Adrenal gland (tissue), 5 donors: ENCODE measurements around the gene RBMY1B.
"Not testable (repeated sequence)": the region's sequence is repeated elsewhere in the genome, so short reads cannot be mapped to it uniquely, and the experiment has no call there.

ENCODE experiments used
- CTCF ChIP-seq, 6 experiments: fragments of 450-650 bp in 4 of 6; fragments of 200-600 bp in 2 of 6; sonication (generic) in 1 of 6; IDR thresholded peaks; 1 replicate in 5 of 6; 2 replicates in 1 of 6; pipeline versions ENCODE4 v1.5.1 to v1.8.0; 2016 to 2021; ENCODE audit warnings: antibody characterized with exemption in 6 of 6, mild to moderate bottlenecking in 2 of 6, moderate library complexity in 1 of 6
- POLR2A ChIP-seq, 2 donors: fragments of 450-650 bp; IDR thresholded peaks; one replicate each; pipeline ENCODE4 v1.6.1; 2017; ENCODE audit warnings: antibody characterized with exemption in 2 of 2, mild to moderate bottlenecking in 2 of 2, moderate library complexity in 1 of 2
- donor health status: DM: no; HTN: no; CAD: no.

GRCh38 chrY:21534579-21534978 is 23.4 kb downstream of the RBMY1B start, which contains the start of gene RBMY1A1:
- TF ChIP-seq CTCF, POLR2A (IDR thresholded peaks at IDR 0.05): not testable (repeated sequence)
